HEK293 (cell line): Measurements from ENCODE around the gene SPDYE6.

Experiments
- ZBTB7A ChIP-seq: fragments of 450-650 bp; formaldehyde crosslinking; IDR thresholded peaks from 2 replicates; pipeline ENCODE4 v1.5.1; 2016; ENCODE audit warnings: low read depth, missing biosample characterization, missing genetic modification characterization
- ZNF114 ChIP-seq: fragments of 450-650 bp; formaldehyde crosslinking; IDR thresholded peaks from 2 replicates; pipeline ENCODE4 v1.5.0; 2017; ENCODE audit warnings: missing biosample characterization, missing genetic modification characterization
- ZNF184 ChIP-seq: fragments of 450-650 bp; IDR thresholded peaks from 2 replicates; pipeline ENCODE4 v1.5.1; 2018; ENCODE audit warnings: missing biosample characterization, mild to moderate bottlenecking, missing genetic modification characterization
- ZNF214 ChIP-seq: fragments of 450-650 bp; formaldehyde crosslinking; IDR thresholded peaks from 2 replicates; pipeline ENCODE4 v1.5.1; 2017; ENCODE audit warnings: missing biosample characterization, mild to moderate bottlenecking, missing genetic modification characterization, borderline replicate concordance
- ZNF391 ChIP-seq: fragments of 450-650 bp; formaldehyde crosslinking; IDR thresholded peaks from 2 replicates; pipeline ENCODE4 v1.5.1; 2016; ENCODE audit warnings: low read depth, missing biosample characterization, missing genetic modification characterization, borderline replicate concordance
- ZSCAN16 ChIP-seq: fragments of 450-650 bp; formaldehyde crosslinking; IDR thresholded peaks from 2 replicates; pipeline ENCODE4 v1.5.1; 2016; ENCODE audit warnings: missing biosample characterization, missing genetic modification characterization
- TF ChIP-seq, protein P1 (sequence below): fragments of 450-650 bp; formaldehyde crosslinking; IDR thresholded peaks from 2 replicates; pipeline ENCODE4 v1.5.1; 2016; ENCODE audit warnings: missing biosample characterization, missing genetic modification characterization
- TF ChIP-seq, protein P2 (sequence below): fragments of 450-650 bp; formaldehyde crosslinking; IDR thresholded peaks from 2 replicates; pipeline ENCODE4 v1.5.1; 2016; ENCODE audit warnings: missing biosample characterization, missing genetic modification characterization

DNA sequence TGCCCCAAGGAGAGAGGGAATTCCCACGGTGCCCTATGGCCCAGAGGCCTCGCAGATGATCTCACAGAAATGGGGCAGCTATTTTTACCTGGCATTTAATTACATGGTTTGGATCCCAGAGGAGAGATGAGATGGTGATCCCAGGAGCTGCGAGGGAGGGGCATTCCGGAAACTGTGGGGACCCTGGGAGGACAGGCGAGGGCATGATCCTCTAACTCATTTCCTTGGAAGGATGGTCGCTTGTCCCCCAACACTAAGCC is 60.1 kb downstream of the SPDYE6 start:
- TF ChIP-seq, protein P1, sequence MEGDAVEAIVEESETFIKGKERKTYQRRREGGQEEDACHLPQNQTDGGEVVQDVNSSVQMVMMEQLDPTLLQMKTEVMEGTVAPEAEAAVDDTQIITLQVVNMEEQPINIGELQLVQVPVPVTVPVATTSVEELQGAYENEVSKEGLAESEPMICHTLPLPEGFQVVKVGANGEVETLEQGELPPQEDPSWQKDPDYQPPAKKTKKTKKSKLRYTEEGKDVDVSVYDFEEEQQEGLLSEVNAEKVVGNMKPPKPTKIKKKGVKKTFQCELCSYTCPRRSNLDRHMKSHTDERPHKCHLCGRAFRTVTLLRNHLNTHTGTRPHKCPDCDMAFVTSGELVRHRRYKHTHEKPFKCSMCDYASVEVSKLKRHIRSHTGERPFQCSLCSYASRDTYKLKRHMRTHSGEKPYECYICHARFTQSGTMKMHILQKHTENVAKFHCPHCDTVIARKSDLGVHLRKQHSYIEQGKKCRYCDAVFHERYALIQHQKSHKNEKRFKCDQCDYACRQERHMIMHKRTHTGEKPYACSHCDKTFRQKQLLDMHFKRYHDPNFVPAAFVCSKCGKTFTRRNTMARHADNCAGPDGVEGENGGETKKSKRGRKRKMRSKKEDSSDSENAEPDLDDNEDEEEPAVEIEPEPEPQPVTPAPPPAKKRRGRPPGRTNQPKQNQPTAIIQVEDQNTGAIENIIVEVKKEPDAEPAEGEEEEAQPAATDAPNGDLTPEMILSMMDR: no peak
- TF ChIP-seq ZNF184 (tag by site-specific recombination): no peak
- no peak for TF ChIP-seq ZNF391
- no peak for TF ChIP-seq ZSCAN16
- TF ChIP-seq ZNF214: no peak
- no peak for TF ChIP-seq ZNF114 (tag by site-specific recombination)
- no peak for TF ChIP-seq ZBTB7A (tag by site-specific recombination)
- TF ChIP-seq, protein P2, sequence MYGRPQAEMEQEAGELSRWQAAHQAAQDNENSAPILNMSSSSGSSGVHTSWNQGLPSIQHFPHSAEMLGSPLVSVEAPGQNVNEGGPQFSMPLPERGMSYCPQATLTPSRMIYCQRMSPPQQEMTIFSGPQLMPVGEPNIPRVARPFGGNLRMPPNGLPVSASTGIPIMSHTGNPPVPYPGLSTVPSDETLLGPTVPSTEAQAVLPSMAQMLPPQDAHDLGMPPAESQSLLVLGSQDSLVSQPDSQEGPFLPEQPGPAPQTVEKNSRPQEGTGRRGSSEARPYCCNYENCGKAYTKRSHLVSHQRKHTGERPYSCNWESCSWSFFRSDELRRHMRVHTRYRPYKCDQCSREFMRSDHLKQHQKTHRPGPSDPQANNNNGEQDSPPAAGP: no peak
